ENCODE results near the gene SPOP.

DNA sequence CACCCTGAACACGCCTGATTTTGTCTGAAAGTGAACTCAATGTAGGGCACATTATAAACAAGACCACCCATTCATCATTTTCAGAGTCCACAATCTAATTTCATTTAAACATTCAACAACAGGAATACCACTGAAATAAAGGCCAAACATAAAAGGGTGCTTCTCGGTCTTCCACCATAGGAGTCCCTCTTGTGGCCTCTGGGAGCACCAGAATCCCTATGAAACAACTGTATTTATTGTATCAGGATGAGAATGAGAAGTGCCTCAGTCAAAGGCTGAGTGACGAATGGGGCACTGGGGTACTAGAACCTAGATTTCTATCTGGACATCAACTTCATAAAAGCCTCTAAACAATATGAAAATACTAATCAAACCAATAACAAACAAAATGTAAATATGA lies 61.8 kb downstream of the SPOP start:
- TF ChIP-seq, protein P1, sequence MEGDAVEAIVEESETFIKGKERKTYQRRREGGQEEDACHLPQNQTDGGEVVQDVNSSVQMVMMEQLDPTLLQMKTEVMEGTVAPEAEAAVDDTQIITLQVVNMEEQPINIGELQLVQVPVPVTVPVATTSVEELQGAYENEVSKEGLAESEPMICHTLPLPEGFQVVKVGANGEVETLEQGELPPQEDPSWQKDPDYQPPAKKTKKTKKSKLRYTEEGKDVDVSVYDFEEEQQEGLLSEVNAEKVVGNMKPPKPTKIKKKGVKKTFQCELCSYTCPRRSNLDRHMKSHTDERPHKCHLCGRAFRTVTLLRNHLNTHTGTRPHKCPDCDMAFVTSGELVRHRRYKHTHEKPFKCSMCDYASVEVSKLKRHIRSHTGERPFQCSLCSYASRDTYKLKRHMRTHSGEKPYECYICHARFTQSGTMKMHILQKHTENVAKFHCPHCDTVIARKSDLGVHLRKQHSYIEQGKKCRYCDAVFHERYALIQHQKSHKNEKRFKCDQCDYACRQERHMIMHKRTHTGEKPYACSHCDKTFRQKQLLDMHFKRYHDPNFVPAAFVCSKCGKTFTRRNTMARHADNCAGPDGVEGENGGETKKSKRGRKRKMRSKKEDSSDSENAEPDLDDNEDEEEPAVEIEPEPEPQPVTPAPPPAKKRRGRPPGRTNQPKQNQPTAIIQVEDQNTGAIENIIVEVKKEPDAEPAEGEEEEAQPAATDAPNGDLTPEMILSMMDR (IDR thresholded peaks at IDR 0.05; ENCODE audit: insufficient read depth, low read depth, low read length), result no peak
- no peak for TF ChIP-seq EZH2 (IDR thresholded peaks at IDR 0.05; ENCODE audit: insufficient read depth, low read length)
